ENCODE results near the gene VSX1. TPM values are rescaled to one million over a fixed set of nuclear protein-coding genes. Genes with fewer than 3 reads are reported as not detected.

Gene VSX1
- polyA plus RNA-seq = not detected in 3 replicates
- polyA plus RNA-seq (2011; ENCODE audit: low read depth) = not detected
- polyA plus RNA-seq (2011; cell fraction: cytosol; rRNA removed) = not detected in 2 replicates
- not detected in 2 replicates for polyA plus RNA-seq (2011; cell fraction: nucleus; rRNA removed)
- polyA plus RNA-seq (2012; ENCODE audit: low replicate concordance) = not detected in 2 replicates
- not detected in 3 replicates for polyA minus RNA-seq
- not detected for polyA minus RNA-seq (2011; cell fraction: cytosol; rRNA and poly(A)+ RNA removed)
- not detected in 2 replicates for polyA minus RNA-seq (2011; cell fraction: nucleus; rRNA and poly(A)+ RNA removed)

- dilution Hi-C loops (cut with MboI; ENCODE audit: extremely low pct_ligation_motif_present, low sequenced_read_pairs) = no loop called here
- Histone ChIP-seq H3K79me2 (ENCODE audit: control insufficient read depth, insufficient read depth, low read length) (no peaks in the 10 kb centered on the region), H3K9me3 (ENCODE audit: control insufficient read depth, low read depth, low read length) (no peaks in the 10 kb centered on the region), H3K9ac (ENCODE audit: control insufficient read depth, extremely low read depth, insufficient read depth, low read length) (no peak within 1 kb of the TSS), H3K27me3 (ENCODE audit: control insufficient read depth, extremely low read depth, insufficient read depth, low read length) (peaks cover 96% of the 10 kb centered on the region), H2AFZ (ENCODE audit: control insufficient read depth, low read length) (no peak within 1 kb of the TSS), H3K4me1 (ENCODE audit: control insufficient read depth, extremely low read depth, insufficient read depth, low read length) (peaks cover 4% of the 10 kb centered on the region), H3K27ac (ENCODE audit: control insufficient read depth, insufficient read depth, low read length) (no peak within 1 kb of the TSS), H3K4me2 (ENCODE audit: control insufficient read depth, extremely low read depth, insufficient read depth, low read depth, low read length) (no peak within 1 kb of the TSS), H4K20me1 (ENCODE audit: control insufficient read depth, extremely low read depth, insufficient read depth, low read length) (no peaks in the 10 kb centered on the region), H3K36me3 (ENCODE audit: control insufficient read depth in 2 of 2, extremely low read depth in 1 of 2, insufficient read depth in 2 of 2, low read length in 2 of 2) (no peaks in the 10 kb centered on the region), H3K9me1 (ENCODE audit: control insufficient read depth, extremely low read depth, insufficient read depth, low read length) (no peaks in the 10 kb centered on the region), H3K4me3 (ENCODE audit: control insufficient read depth in 2 of 3, extremely low read depth in 1 of 3, insufficient read depth in 2 of 3, low read depth in 1 of 3, low read length in 3 of 3) (no peak within 1 kb of the TSS)
- TF ChIP-seq CTCF (optimal IDR thresholded peaks at IDR 0.05 in 1 of 3, IDR thresholded peaks at IDR 0.05 in 1 of 3, conservative IDR thresholded peaks at IDR 0.05 in 1 of 3; ENCODE audit: extremely low read depth in 1 of 3, insufficient read depth in 2 of 3, low read length in 3 of 3) (no peak), EZH2 (IDR thresholded peaks at IDR 0.05; ENCODE audit: low read length) (peak; percentile 61)
- FAIRE-seq (no peak), DNase-seq (ENCODE audit: low read depth, low spot score) (no peak)
Observed at GRCh38 chr20:25081730-25082497, at the start of gene VSX1. VSX1 (minus strand) TSS chr20:25082141; CDS start chr20:25082096, 45 bp downstream.

- DNase-seq (ENCODE audit: low read depth, low spot score) = no peak
- dilution Hi-C loops (cut with MboI; ENCODE audit: extremely low pct_ligation_motif_present, low sequenced_read_pairs) = no loop called here
- H3K9ac ChIP-seq (ENCODE audit: control insufficient read depth, extremely low read depth, insufficient read depth, low read length) = no peak overlapping the region
Observed at GRCh38 chr20:25129908-25130307, 48.0 kb upstream of the VSX1 start.

More at GRCh38 chr20:25129908-25130307, 48.0 kb upstream of the VSX1 start:
- Histone ChIP-seq H2AFZ (ENCODE audit: control insufficient read depth, low read length) (no peak overlapping the region), H3K4me1 (ENCODE audit: control insufficient read depth, extremely low read depth, insufficient read depth, low read length) (no peaks in the 10 kb centered on the region), H3K4me2 (ENCODE audit: control insufficient read depth, extremely low read depth, insufficient read depth, low read depth, low read length) (no peak overlapping the region), H3K4me3 (ENCODE audit: control insufficient read depth in 2 of 3, extremely low read depth in 1 of 3, insufficient read depth in 2 of 3, low read depth in 1 of 3, low read length in 3 of 3) (no peak overlapping the region), H3K79me2 (ENCODE audit: control insufficient read depth, insufficient read depth, low read length) (no peaks in the 10 kb centered on the region), H3K9me3 (ENCODE audit: control insufficient read depth, low read depth, low read length) (no peaks in the 10 kb centered on the region), H4K20me1 (ENCODE audit: control insufficient read depth, extremely low read depth, insufficient read depth, low read length) (no peaks in the 10 kb centered on the region), H3K36me3 (ENCODE audit: control insufficient read depth in 2 of 2, extremely low read depth in 1 of 2, insufficient read depth in 2 of 2, low read length in 2 of 2) (no peaks in the 10 kb centered on the region), H3K27me3 (ENCODE audit: control insufficient read depth, extremely low read depth, insufficient read depth, low read length) (peaks cover 4% of the 10 kb centered on the region), H3K27ac (ENCODE audit: control insufficient read depth, insufficient read depth, low read length) (no peak overlapping the region), H3K9me1 (ENCODE audit: control insufficient read depth, extremely low read depth, insufficient read depth, low read length) (no peaks in the 10 kb centered on the region)
- TF ChIP-seq EZH2 (IDR thresholded peaks at IDR 0.05; ENCODE audit: low read length) (no peak), CTCF (optimal IDR thresholded peaks at IDR 0.05 in 1 of 3, IDR thresholded peaks at IDR 0.05 in 1 of 3, conservative IDR thresholded peaks at IDR 0.05 in 1 of 3; ENCODE audit: extremely low read depth in 1 of 3, insufficient read depth in 2 of 3, low read length in 3 of 3) (no peak)
- no peak for FAIRE-seq
